Measurements from ENCODE around the gene TCTN1. TPM values are rescaled to one million over a fixed set of nuclear protein-coding genes. Genes with fewer than 3 reads are reported as not detected.

The TCTN1 gene
- polyA plus RNA-seq, 12 donors = 18.4 to 47.4 (median 24.3) TPM; not detected in 1

Other genes starting within 250 kb of the TCTN1 start
- 10 to 100 TPM in 11 of 12 donors, not detected in 1; 49.9 to 91.1 (median 65.7) TPM for gene ANAPC7, start 210.4 kb upstream of the TCTN1 start, polyA plus RNA-seq (ENCODE audit: insufficient read length in 12 of 12)
- 100 to 1,000 TPM in 11 of 12 donors, not detected in 1; 107 to 204 (median 149) TPM for gene ARPC3, start 163.8 kb upstream of the TCTN1 start, polyA plus RNA-seq (ENCODE audit: insufficient read length in 12 of 12)
- 10 to 100 TPM in 11 of 12 donors, not detected in 1; 16.5 to 31.3 (median 24.5) TPM for gene GPN3, start 145.9 kb upstream of the TCTN1 start, polyA plus RNA-seq (ENCODE audit: insufficient read length in 12 of 12)
- gene FAM216A, start 145.3 kb upstream of the TCTN1 start, polyA plus RNA-seq (ENCODE audit: insufficient read length in 12 of 12) = 10 to 100 TPM in 10 of 12 donors, 1 to 10 TPM in 1, not detected in 1; 9.8 to 22.6 (median 18.0) TPM
- 100 to 1,000 TPM in 10 of 12 donors, 10 to 100 TPM in 1, not detected in 1; 96.5 to 221 (median 157) TPM for gene VPS29, start 112.0 kb upstream of the TCTN1 start, polyA plus RNA-seq (ENCODE audit: insufficient read length in 12 of 12)
- 10 to 100 TPM in 1 of 12 donors, 1 to 10 TPM in 10, not detected in 1; 1.4 to 11.8 (median 3.8) TPM for gene RAD9B, start 111.8 kb upstream of the TCTN1 start, polyA plus RNA-seq (ENCODE audit: insufficient read length in 12 of 12)
- gene PPTC7, start 30.8 kb upstream of the TCTN1 start, polyA plus RNA-seq (ENCODE audit: insufficient read length in 12 of 12) = 10 to 100 TPM in 10 of 12 donors, 1 to 10 TPM in 1, not detected in 1; 9.6 to 13.6 (median 12.4) TPM
- 10 to 100 TPM in 2 of 12 donors, 1 to 10 TPM in 9, not detected in 1; 4.1 to 19.0 (median 5.3) TPM for gene HVCN1, start 75.0 kb downstream of the TCTN1 start, polyA plus RNA-seq (ENCODE audit: insufficient read length in 12 of 12)
- gene PPP1CC, start 128.8 kb downstream of the TCTN1 start, polyA plus RNA-seq (ENCODE audit: insufficient read length in 12 of 12) = 100 to 1,000 TPM in 11 of 12 donors, not detected in 1; 107 to 186 (median 134) TPM
- under 1 TPM in 3 of 12 donors, not detected in 9; 0.11 to 0.19 (median 0.11) TPM for gene CCDC63, start 232.9 kb downstream of the TCTN1 start, polyA plus RNA-seq (ENCODE audit: insufficient read length in 12 of 12)

Data from muscle of arm (tissue), 12 donors.